Nephron (organoid): Measurements from ENCODE around the gene PAPPA.

Experiments
- H3K27ac Mint-ChIP-seq, 3 experiments: 2 replicates each; pipeline ENCODE4 v1.8.0; 2020; ENCODE audit warnings: mixed read lengths in 3 of 3, mild to moderate bottlenecking in 2 of 3, moderate library complexity in 1 of 3
- H3K27me3 Mint-ChIP-seq: 2 replicates; pipeline ENCODE4 v1.8.0; 2021; ENCODE audit warnings: low read depth, mild to moderate bottlenecking, moderate library complexity, mixed read lengths
- H3K36me3 Mint-ChIP-seq: 2 replicates; pipeline ENCODE4 v1.8.0; 2020; ENCODE audit warnings: low read depth, mixed read lengths
- H3K4me1 Mint-ChIP-seq: 2 replicates; pipeline ENCODE4 v1.8.0; 2020; ENCODE audit warnings: mixed read lengths
- H3K4me3 Mint-ChIP-seq, 3 experiments: 2 replicates each; pipeline ENCODE4 v1.8.0; 2020; ENCODE audit warnings: mild to moderate bottlenecking in 3 of 3, mixed read lengths in 3 of 3, moderate library complexity in 2 of 3
- H3K9me3 Mint-ChIP-seq: 2 replicates; pipeline ENCODE4 v1.8.0; 2020; ENCODE audit warnings: mixed read lengths
- TF ChIP-seq, protein P1 (sequence below), 3 experiments: fragments of 200-600 bp; sonication (generic); IDR thresholded peaks; one replicate each; pipeline ENCODE4 v1.5.0; 2021; ENCODE audit warnings: antibody characterized with exemption in 3 of 3; ENCODE audit not compliant: unreplicated experiment in 3 of 3

Gene PAPPA

DNA sequence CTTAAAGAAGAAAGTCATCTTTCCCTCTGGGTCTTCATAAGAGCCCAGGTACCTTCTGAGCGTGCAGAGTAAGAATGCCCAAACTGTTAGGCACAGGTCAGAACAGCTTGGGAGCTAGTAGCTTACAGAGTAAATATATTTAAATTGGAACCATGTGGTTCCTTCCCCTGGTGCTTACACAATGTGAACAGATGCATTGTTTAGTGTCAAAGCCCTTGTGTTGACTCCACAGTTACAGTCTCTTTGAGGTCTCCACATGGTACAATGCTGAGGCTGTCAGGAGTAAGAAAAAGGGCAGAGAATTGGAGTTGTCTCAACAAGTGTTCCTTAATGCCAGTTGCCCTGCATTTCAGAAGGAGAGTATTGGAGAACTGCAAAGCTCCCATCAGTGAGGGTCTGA, 188.5 kb downstream of the PAPPA start:
- Mint-ChIP-seq H3K27me3 (peaks cover 26% of the 10 kb centered on the region), H3K4me1 (peaks cover 3% of the 10 kb centered on the region), H3K27ac (no peak overlapping the region), H3K9me3 (no peaks in the 10 kb centered on the region), H3K36me3 (peaks cover 17% of the 10 kb centered on the region), H3K4me3 (no peak overlapping the region)
- TF ChIP-seq, protein P1, sequence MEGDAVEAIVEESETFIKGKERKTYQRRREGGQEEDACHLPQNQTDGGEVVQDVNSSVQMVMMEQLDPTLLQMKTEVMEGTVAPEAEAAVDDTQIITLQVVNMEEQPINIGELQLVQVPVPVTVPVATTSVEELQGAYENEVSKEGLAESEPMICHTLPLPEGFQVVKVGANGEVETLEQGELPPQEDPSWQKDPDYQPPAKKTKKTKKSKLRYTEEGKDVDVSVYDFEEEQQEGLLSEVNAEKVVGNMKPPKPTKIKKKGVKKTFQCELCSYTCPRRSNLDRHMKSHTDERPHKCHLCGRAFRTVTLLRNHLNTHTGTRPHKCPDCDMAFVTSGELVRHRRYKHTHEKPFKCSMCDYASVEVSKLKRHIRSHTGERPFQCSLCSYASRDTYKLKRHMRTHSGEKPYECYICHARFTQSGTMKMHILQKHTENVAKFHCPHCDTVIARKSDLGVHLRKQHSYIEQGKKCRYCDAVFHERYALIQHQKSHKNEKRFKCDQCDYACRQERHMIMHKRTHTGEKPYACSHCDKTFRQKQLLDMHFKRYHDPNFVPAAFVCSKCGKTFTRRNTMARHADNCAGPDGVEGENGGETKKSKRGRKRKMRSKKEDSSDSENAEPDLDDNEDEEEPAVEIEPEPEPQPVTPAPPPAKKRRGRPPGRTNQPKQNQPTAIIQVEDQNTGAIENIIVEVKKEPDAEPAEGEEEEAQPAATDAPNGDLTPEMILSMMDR (IDR thresholded peaks at IDR 0.05; ENCODE audit: unreplicated experiment in 3 of 3): no peak

GRCh38 chr9:116342941-116343340, 189.3 kb downstream of the PAPPA start:
- Mint-ChIP-seq H3K36me3 (peaks cover 23% of the 10 kb centered on the region), H3K4me1 (no peaks in the 10 kb centered on the region), H3K27me3 (peaks cover 17% of the 10 kb centered on the region), H3K4me3 (no peak overlapping the region), H3K27ac (no peak overlapping the region), H3K9me3 (no peaks in the 10 kb centered on the region)
- TF ChIP-seq, protein P1 (IDR thresholded peaks at IDR 0.05; ENCODE audit: unreplicated experiment in 3 of 3): no peak

DNA sequence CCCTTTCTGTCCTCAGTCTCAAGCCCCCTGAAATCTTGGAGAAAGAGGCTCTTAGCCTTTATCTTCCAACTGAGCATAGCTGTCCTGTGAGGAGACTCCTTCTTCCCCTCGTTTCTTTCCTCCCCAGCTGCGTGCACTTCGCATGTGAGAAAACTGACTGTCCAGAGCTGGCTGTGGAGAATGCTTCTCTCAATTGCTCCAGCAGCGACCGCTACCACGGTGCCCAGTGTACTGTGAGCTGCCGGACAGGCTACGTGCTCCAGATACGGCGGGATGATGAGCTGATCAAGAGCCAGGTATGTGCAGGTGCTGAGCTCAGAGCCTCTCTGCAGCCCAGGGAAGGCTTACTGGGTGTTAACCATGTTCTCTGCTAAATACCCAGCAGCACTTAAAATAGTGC, 190.8 kb downstream of the PAPPA start:
- H3K4me3 Mint-ChIP-seq: no peak overlapping the region
- H3K4me1 Mint-ChIP-seq: no peaks in the 10 kb centered on the region
- no peak overlapping the region for H3K27ac Mint-ChIP-seq
- H3K27me3 Mint-ChIP-seq: peaks cover 9% of the 10 kb centered on the region
- TF ChIP-seq, protein P1 (IDR thresholded peaks at IDR 0.05; ENCODE audit: unreplicated experiment in 3 of 3): no peak
- H3K36me3 Mint-ChIP-seq: peaks cover 28% of the 10 kb centered on the region
- H3K9me3 Mint-ChIP-seq: no peaks in the 10 kb centered on the region

DNA sequence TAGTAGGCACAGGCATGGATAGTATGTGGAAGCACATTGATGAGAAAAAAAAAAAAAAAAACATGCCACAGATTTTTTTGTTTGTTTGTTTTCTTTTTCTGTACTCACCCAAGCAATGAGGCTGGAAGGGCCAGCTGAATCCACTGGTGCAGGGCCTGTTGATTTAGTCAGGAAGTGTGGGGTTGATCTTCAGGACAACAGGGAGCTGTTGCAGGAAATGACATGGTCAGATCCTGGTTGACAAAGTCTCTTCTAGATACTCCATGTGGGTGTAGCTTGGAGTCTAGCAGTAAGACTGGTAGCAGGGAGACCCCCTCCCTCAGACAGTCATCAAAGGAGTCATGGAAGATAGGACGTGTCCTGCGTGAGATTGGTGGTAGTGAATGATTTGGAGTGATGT, 191.8 kb downstream of the PAPPA start:
- H3K9me3 Mint-ChIP-seq: no peaks in the 10 kb centered on the region
- H3K4me3 Mint-ChIP-seq: no peak overlapping the region
- H3K27ac Mint-ChIP-seq: peak overlapping the region in 1 of 3 experiments; percentile 12
- H3K4me1 Mint-ChIP-seq: no peaks in the 10 kb centered on the region
- TF ChIP-seq, protein P1 (IDR thresholded peaks at IDR 0.05; ENCODE audit: unreplicated experiment in 3 of 3): no peak
- H3K27me3 Mint-ChIP-seq: peaks cover 9% of the 10 kb centered on the region
- H3K36me3 Mint-ChIP-seq: peaks cover 28% of the 10 kb centered on the region

DNA sequence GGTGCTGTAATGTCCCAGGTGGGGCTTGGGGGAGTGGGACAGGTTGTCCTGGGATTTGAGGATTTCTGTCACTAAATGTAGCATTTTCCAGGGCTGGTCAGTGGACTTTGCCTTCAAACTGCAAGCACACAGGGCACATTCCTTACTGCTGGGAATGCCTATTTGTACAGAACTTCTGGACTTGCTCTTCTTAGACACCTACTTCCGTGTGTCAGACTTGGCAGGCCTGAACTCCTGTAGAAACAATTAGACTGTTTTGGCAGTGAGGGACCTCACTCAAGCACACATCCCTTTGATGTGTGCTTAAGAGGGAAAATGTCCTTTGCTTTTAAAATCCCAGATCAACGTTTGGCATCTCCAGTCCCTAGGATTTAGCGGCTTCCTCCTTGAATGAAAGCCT, 192.2 kb downstream of the PAPPA start:
- Mint-ChIP-seq H3K4me1 (no peaks in the 10 kb centered on the region), H3K36me3 (peaks cover 28% of the 10 kb centered on the region), H3K27me3 (peaks cover 13% of the 10 kb centered on the region), H3K4me3 (no peak overlapping the region), H3K27ac (peak overlapping the region in 1 of 3 experiments; percentile 12), H3K9me3 (no peaks in the 10 kb centered on the region)
- TF ChIP-seq, protein P1 (IDR thresholded peaks at IDR 0.05; ENCODE audit: unreplicated experiment in 3 of 3): no peak

DNA sequence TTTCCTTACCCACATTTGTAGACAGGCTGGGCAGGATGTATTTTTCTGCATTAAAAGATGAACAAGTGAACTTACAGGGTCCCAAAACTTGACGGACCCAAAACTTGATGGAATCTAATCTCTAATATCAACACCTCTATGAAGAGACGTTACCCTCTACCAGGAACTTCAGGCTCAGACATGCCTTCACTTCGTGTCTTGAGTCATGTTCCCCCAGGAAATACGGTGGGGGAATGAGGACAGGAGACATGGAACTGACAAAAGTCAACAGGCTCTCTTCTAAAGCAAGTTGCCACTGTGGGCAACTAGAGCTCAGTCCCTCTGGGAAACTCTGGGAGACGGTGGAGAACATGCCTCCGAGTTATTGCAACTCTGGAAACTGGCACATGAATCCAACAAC, 196.1 kb downstream of the PAPPA start:
- Mint-ChIP-seq H3K36me3 (peaks cover 38% of the 10 kb centered on the region), H3K27me3 (peaks cover 28% of the 10 kb centered on the region), H3K27ac (no peak overlapping the region), H3K4me3 (no peak overlapping the region), H3K4me1 (no peaks in the 10 kb centered on the region), H3K9me3 (no peaks in the 10 kb centered on the region)
- TF ChIP-seq, protein P1 (IDR thresholded peaks at IDR 0.05; ENCODE audit: unreplicated experiment in 3 of 3): no peak
